ENCODE data around the gene CIC.

Gene CIC

DNA sequence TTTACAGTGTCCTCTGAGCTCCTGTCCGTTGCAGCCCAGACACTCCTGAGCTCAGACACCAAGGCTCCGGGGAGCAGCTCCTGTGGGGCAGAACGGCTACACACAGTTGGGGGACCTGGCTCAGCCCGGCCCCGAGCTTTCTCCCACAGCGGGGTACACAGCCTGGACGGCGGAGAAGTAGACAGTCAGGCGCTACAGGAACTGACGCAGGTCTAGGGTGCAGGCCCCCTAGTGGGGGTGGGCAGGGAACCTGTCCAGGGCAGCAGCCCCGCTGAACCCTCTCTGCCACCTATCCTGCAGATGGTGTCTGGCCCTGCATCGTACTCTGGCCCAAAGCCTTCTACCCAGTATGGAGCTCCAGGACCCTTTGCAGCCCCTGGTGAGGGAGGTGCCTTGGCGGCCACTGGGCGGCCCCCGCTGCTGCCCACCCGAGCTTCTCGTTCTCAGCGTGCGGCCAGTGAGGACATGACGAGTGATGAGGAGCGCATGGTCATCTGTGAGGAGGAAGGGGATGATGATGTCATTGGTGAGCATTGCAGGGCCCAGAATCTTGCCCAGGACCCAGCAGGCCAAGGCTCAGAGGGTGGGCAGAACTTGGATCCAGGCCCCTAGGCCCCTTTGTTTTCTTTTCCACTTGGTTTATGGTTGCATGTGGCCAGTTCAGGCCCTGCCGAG, 20.0 kb downstream of the CIC start:
- no peaks in the 10 kb centered on the region for H3K27me3 ChIP-seq (ENCODE audit: control insufficient read depth in 2 of 2, insufficient read depth in 2 of 2, low read length in 2 of 2)
- no peaks in the 10 kb centered on the region for H3K9me3 ChIP-seq (ENCODE audit: control insufficient read depth in 2 of 2, low read length in 2 of 2)
- H3K4me1 ChIP-seq (ENCODE audit: control insufficient read depth in 2 of 2, insufficient read depth in 2 of 2, low read length in 2 of 2) = peaks cover 16 to 21% of the 10 kb centered on the region in 2 donors
- H3K27ac ChIP-seq (ENCODE audit: low read depth in 2 of 2, low read length in 2 of 2) = no peak overlapping the region
- peaks cover 41 to 50% of the 10 kb centered on the region in 2 donors for H3K36me3 ChIP-seq (ENCODE audit: control insufficient read depth in 2 of 2, insufficient read depth in 2 of 2, low read length in 2 of 2)
- H3K9ac ChIP-seq (ENCODE audit: low read depth in 1 of 2, low read length in 2 of 2) = no peak overlapping the region
- H3K4me3 ChIP-seq (ENCODE audit: low read length in 2 of 2) = no peak overlapping the region

DNA sequence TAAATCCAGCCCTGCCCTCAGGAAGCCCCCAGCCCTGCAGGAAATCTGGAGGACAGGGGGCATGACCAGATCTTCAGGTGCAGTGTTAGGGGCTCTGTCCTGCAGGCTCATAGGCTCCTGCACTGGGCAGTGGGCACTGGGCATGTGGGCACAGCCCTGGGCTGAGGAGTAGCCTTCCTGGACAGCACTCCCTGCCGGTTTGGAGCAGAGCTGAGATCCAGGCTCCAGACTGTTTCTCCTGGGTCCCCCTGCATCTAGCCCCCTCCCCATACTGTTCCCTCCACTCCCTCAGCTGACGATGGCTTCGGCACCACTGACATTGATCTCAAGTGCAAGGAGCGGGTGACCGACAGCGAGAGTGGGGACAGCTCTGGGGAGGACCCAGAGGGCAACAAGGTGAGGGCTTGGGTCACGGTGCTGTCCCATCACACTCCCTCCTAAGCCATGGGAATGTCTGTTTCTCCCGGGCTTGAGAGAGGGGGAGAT, 20.5 kb downstream of the CIC start:
- Histone ChIP-seq H3K9me3 (ENCODE audit: control insufficient read depth in 2 of 2, low read length in 2 of 2) (no peaks in the 10 kb centered on the region), H3K4me1 (ENCODE audit: control insufficient read depth in 2 of 2, insufficient read depth in 2 of 2, low read length in 2 of 2) (peaks cover 16 to 20% of the 10 kb centered on the region in 2 donors), H3K36me3 (ENCODE audit: control insufficient read depth in 2 of 2, insufficient read depth in 2 of 2, low read length in 2 of 2) (peaks cover 45 to 54% of the 10 kb centered on the region in 2 donors), H3K4me3 (ENCODE audit: low read length in 2 of 2) (no peak overlapping the region), H3K27me3 (ENCODE audit: control insufficient read depth in 2 of 2, insufficient read depth in 2 of 2, low read length in 2 of 2) (no peaks in the 10 kb centered on the region), H3K27ac (ENCODE audit: low read depth in 2 of 2, low read length in 2 of 2) (no peak overlapping the region), H3K9ac (ENCODE audit: low read depth in 1 of 2, low read length in 2 of 2) (no peak overlapping the region)

DNA sequence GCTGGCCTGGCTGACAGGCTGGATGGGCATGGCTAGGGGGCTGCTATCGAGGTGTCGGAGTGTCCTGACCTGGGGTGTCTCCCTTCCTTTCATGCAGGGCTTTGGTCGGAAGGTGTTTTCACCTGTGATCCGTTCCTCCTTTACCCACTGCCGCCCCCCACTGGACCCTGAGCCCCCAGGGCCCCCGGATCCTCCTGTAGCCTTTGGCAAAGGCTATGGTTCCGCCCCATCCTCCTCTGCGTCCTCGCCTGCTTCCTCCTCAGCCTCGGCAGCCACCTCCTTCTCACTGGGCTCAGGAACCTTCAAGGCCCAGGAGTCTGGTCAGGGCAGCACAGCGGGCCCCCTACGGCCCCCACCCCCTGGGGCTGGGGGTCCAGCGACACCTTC, 21.1 kb downstream of the CIC start:
- Histone ChIP-seq H3K9ac (ENCODE audit: low read depth in 1 of 2, low read length in 2 of 2) (no peak overlapping the region), H3K4me3 (ENCODE audit: low read length in 2 of 2) (no peak overlapping the region), H3K36me3 (ENCODE audit: control insufficient read depth in 2 of 2, insufficient read depth in 2 of 2, low read length in 2 of 2) (peaks cover 46 to 56% of the 10 kb centered on the region in 2 donors)

DNA sequence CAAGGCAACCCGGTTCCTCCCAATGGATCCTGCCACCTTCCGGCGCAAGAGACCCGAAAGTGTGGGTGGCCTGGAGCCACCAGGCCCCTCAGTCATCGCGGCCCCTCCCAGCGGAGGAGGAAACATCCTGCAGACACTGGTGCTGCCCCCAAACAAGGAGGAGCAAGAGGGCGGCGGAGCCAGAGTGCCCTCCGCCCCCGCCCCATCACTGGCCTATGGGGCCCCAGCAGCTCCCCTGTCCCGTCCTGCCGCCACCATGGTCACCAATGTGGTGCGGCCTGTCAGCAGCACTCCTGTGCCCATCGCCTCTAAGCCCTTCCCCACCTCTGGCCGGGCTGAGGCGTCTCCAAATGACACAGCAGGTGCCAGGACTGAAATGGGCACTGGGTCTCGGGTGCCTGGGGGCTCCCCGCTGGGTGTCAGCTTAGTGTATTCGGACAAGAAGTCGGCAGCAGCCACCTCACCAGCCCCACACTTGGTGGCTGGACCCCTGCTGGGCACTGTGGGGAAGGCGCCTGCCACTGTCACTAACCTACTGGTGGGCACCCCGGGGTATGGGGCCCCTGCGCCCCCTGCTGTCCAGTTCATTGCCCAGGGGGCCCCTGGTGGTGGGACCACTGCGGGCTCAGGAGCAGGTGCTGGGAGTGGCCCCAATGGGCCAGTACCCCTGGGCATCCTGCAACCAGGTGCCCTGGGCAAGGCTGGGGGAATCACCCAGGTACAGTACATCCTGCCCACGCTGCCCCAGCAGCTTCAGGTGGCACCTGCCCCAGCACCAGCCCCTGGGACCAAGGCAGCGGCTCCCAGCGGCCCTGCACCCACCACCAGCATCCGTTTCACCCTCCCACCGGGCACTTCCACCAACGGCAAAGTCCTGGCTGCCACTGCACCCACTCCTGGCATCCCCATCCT, 21.7 kb downstream of the CIC start:
- Histone ChIP-seq H3K27ac (ENCODE audit: low read depth in 2 of 2, low read length in 2 of 2) (no peak overlapping the region), H3K4me1 (ENCODE audit: control insufficient read depth in 2 of 2, insufficient read depth in 2 of 2, low read length in 2 of 2) (peaks cover 6 to 10% of the 10 kb centered on the region in 2 donors), H3K9me3 (ENCODE audit: control insufficient read depth in 2 of 2, low read length in 2 of 2) (no peaks in the 10 kb centered on the region), H3K4me3 (ENCODE audit: low read length in 2 of 2) (no peak overlapping the region), H3K36me3 (ENCODE audit: control insufficient read depth in 2 of 2, insufficient read depth in 2 of 2, low read length in 2 of 2) (peaks cover 46 to 56% of the 10 kb centered on the region in 2 donors), H3K9ac (ENCODE audit: low read depth in 1 of 2, low read length in 2 of 2) (no peak overlapping the region), H3K27me3 (ENCODE audit: control insufficient read depth in 2 of 2, insufficient read depth in 2 of 2, low read length in 2 of 2) (no peaks in the 10 kb centered on the region)

More for the DNA sequence above, 21.1 kb downstream of the CIC start:
- peaks cover 13 to 15% of the 10 kb centered on the region in 2 donors for H3K4me1 ChIP-seq (ENCODE audit: control insufficient read depth in 2 of 2, insufficient read depth in 2 of 2, low read length in 2 of 2)
- no peaks in the 10 kb centered on the region for H3K27me3 ChIP-seq (ENCODE audit: control insufficient read depth in 2 of 2, insufficient read depth in 2 of 2, low read length in 2 of 2)
- no peak overlapping the region for H3K27ac ChIP-seq (ENCODE audit: low read depth in 2 of 2, low read length in 2 of 2)
- no peaks in the 10 kb centered on the region for H3K9me3 ChIP-seq (ENCODE audit: control insufficient read depth in 2 of 2, low read length in 2 of 2)

DNA sequence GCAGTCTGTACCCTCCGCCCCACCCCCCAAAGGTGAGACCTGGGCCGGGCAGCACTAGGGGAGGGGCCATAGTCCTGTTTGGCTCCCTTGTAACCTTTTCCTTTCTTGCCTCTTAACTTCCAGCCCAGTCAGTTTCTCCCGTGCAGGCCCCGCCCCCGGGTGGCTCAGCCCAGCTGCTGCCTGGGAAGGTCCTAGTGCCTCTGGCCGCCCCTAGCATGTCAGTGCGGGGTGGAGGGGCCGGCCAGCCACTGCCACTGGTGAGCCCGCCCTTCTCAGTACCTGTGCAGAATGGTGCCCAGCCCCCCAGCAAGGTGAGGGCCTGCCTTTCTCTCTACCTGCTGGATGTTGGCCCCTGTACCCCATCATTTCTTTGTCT, 22.4 kb downstream of the CIC start:
- no peaks in the 10 kb centered on the region for H3K27me3 ChIP-seq (ENCODE audit: control insufficient read depth in 2 of 2, insufficient read depth in 2 of 2, low read length in 2 of 2)
- no peak overlapping the region for H3K4me3 ChIP-seq (ENCODE audit: low read length in 2 of 2)
- H3K9ac ChIP-seq (ENCODE audit: low read depth in 1 of 2, low read length in 2 of 2) = no peak overlapping the region
- H3K4me1 ChIP-seq (ENCODE audit: control insufficient read depth in 2 of 2, insufficient read depth in 2 of 2, low read length in 2 of 2) = peaks cover 5 to 6% of the 10 kb centered on the region in 2 donors
- H3K9me3 ChIP-seq (ENCODE audit: control insufficient read depth in 2 of 2, low read length in 2 of 2) = no peaks in the 10 kb centered on the region
- peaks cover 46 to 56% of the 10 kb centered on the region in 2 donors for H3K36me3 ChIP-seq (ENCODE audit: control insufficient read depth in 2 of 2, insufficient read depth in 2 of 2, low read length in 2 of 2)
- H3K27ac ChIP-seq (ENCODE audit: low read depth in 2 of 2, low read length in 2 of 2) = no peak overlapping the region

DNA sequence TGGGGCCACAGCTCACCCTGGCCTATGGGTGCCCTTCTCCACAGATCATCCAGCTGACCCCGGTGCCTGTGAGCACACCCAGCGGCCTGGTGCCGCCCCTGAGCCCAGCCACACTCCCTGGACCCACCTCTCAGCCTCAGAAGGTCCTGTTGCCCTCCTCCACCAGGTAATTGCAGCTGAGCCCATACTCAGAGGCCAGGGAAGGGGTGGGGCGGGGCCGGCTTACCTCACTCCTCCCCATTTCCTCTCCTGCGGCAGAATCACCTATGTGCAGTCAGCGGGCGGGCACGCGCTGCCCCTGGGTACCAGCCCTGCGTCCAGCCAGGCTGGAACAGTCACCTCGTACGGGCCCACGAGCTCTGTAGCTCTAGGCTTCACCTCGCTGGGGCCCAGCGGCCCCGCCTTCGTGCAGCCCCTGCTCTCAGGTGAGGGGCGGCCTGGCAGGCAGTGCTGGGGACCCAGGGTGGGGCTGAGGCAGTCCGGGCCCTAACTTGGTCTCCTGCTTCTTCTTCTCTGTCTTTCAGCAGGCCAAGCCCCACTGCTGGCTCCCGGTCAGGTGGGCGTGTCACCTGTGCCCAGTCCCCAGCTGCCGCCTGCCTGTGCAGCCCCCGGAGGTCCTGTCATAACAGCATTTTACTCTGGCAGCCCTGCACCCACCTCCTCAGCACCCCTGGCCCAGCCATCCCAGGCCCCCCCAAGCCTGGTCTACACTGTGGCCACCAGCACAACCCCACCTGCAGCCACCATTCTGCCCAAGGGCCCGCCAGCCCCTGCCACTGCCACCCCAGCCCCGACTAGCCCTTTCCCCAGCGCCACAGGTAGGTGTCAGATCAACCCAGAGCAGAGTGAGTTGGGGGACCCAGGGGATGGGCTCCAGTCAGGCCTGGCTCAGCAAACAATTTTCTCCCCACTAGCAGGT, 23.2 kb downstream of the CIC start:
- no peak overlapping the region for H3K27ac ChIP-seq (ENCODE audit: low read depth in 2 of 2, low read length in 2 of 2)
- no peaks in the 10 kb centered on the region for H3K9me3 ChIP-seq (ENCODE audit: control insufficient read depth in 2 of 2, low read length in 2 of 2)
- H3K27me3 ChIP-seq (ENCODE audit: control insufficient read depth in 2 of 2, insufficient read depth in 2 of 2, low read length in 2 of 2) = no peaks in the 10 kb centered on the region
- peak overlapping the region in 1 of 2 donors; percentile 42 for H3K9ac ChIP-seq (ENCODE audit: low read depth in 1 of 2, low read length in 2 of 2)
- peaks cover 45 to 56% of the 10 kb centered on the region in 2 donors for H3K36me3 ChIP-seq (ENCODE audit: control insufficient read depth in 2 of 2, insufficient read depth in 2 of 2, low read length in 2 of 2)
- H3K4me3 ChIP-seq (ENCODE audit: low read length in 2 of 2) = no peak overlapping the region
- H3K4me1 ChIP-seq (ENCODE audit: control insufficient read depth in 2 of 2, insufficient read depth in 2 of 2, low read length in 2 of 2) = peaks cover 5 to 6% of the 10 kb centered on the region in 2 donors

DNA sequence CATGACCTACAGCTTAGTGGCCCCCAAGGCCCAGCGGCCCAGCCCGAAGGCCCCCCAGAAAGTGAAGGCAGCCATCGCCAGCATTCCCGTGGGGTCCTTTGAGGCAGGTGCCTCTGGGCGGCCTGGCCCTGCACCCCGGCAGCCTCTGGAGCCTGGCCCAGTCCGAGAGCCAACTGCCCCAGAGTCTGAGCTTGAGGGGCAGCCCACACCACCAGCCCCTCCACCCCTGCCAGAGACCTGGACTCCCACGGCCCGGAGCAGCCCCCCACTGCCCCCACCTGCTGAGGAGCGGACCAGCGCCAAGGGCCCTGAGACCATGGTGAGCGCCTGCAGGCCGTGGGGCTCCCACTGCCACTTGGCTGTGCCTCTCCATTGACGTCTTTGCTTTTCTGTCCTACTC, 23.9 kb downstream of the CIC start:
- Histone ChIP-seq H3K9me3 (ENCODE audit: control insufficient read depth in 2 of 2, low read length in 2 of 2) (no peaks in the 10 kb centered on the region), H3K4me1 (ENCODE audit: control insufficient read depth in 2 of 2, insufficient read depth in 2 of 2, low read length in 2 of 2) (peaks cover 5 to 6% of the 10 kb centered on the region in 2 donors), H3K27me3 (ENCODE audit: control insufficient read depth in 2 of 2, insufficient read depth in 2 of 2, low read length in 2 of 2) (no peaks in the 10 kb centered on the region), H3K4me3 (ENCODE audit: low read length in 2 of 2) (no peak overlapping the region), H3K9ac (ENCODE audit: low read depth in 1 of 2, low read length in 2 of 2) (no peak overlapping the region), H3K36me3 (ENCODE audit: control insufficient read depth in 2 of 2, insufficient read depth in 2 of 2, low read length in 2 of 2) (peaks cover 39 to 50% of the 10 kb centered on the region in 2 donors), H3K27ac (ENCODE audit: low read depth in 2 of 2, low read length in 2 of 2) (no peak overlapping the region)

DNA sequence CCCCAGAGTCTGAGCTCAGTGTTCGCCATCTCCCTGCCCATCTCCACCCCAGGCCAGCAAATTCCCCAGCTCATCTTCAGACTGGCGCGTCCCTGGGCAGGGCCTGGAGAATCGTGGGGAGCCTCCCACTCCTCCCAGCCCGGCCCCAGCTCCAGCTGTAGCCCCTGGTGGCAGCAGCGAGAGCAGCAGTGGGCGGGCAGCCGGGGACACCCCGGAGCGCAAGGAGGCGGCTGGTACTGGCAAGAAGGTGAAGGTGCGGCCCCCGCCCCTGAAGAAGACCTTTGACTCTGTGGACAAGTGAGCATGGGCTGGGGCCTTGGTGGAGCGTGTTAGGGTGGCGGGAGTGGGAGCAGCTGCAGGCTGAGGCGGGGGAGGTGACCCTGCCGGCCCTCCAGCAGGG, 24.5 kb downstream of the CIC start:
- Histone ChIP-seq H3K4me1 (ENCODE audit: control insufficient read depth in 2 of 2, insufficient read depth in 2 of 2, low read length in 2 of 2) (peaks cover 5 to 6% of the 10 kb centered on the region in 2 donors), H3K27ac (ENCODE audit: low read depth in 2 of 2, low read length in 2 of 2) (no peak overlapping the region), H3K9me3 (ENCODE audit: control insufficient read depth in 2 of 2, low read length in 2 of 2) (no peaks in the 10 kb centered on the region), H3K36me3 (ENCODE audit: control insufficient read depth in 2 of 2, insufficient read depth in 2 of 2, low read length in 2 of 2) (peaks cover 34 to 44% of the 10 kb centered on the region in 2 donors), H3K4me3 (ENCODE audit: low read length in 2 of 2) (no peak overlapping the region), H3K9ac (ENCODE audit: low read depth in 1 of 2, low read length in 2 of 2) (no peak overlapping the region), H3K27me3 (ENCODE audit: control insufficient read depth in 2 of 2, insufficient read depth in 2 of 2, low read length in 2 of 2) (no peaks in the 10 kb centered on the region)

DNA sequence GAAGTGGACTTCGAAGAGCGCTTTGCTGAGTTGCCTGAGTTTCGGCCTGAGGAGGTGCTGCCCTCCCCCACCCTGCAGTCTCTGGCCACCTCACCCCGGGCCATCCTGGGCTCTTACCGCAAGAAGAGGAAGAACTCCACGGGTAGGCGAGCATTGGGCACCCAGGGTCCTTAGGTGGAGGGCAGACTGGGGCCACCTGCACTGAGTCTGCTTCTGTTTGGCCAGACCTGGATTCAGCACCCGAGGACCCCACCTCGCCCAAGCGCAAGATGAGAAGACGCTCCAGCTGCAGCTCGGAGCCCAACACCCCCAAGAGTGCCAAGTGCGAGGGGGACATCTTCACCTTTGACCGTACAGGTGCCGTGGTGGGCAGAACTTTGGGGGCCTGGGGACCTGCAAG, 24.9 kb downstream of the CIC start:
- Histone ChIP-seq H3K4me1 (ENCODE audit: control insufficient read depth in 2 of 2, insufficient read depth in 2 of 2, low read length in 2 of 2) (peaks cover 5 to 6% of the 10 kb centered on the region in 2 donors), H3K27me3 (ENCODE audit: control insufficient read depth in 2 of 2, insufficient read depth in 2 of 2, low read length in 2 of 2) (no peaks in the 10 kb centered on the region), H3K9ac (ENCODE audit: low read depth in 1 of 2, low read length in 2 of 2) (no peak overlapping the region), H3K36me3 (ENCODE audit: control insufficient read depth in 2 of 2, insufficient read depth in 2 of 2, low read length in 2 of 2) (peaks cover 31 to 41% of the 10 kb centered on the region in 2 donors), H3K27ac (ENCODE audit: low read depth in 2 of 2, low read length in 2 of 2) (no peak overlapping the region), H3K4me3 (ENCODE audit: low read length in 2 of 2) (no peak overlapping the region), H3K9me3 (ENCODE audit: control insufficient read depth in 2 of 2, low read length in 2 of 2) (no peaks in the 10 kb centered on the region)

All from mucosa of rectum (tissue), 2 donors.